ENCODE measurements around the gene C1orf53. TPM values are rescaled to one million over a fixed set of nuclear protein-coding genes. Genes with fewer than 3 reads are reported as not detected.

C1orf53 gene
- total and polyA plus RNA-seq, 2 of the 8 experiments (the other 6 are each of a cell fraction or from before 2014, with no cell fraction given) = 0.56 to 1.3 TPM

- CTCF ChIA-PET (ENCODE audit: partially characterized antibody) = interaction anchor here (0.9 to 2.9 kb wide), 6 partner anchors 10 to 364 kb away, joined by 3 to 10 read pairs (median 4); no protein-coding TSS in a partner anchor
- DNase-seq (ENCODE audit: low read depth in 1 of 2, low spot score in 2 of 2) = no peak
- TF ChIP-seq CHD1 (IDR thresholded peaks at IDR 0.05; ENCODE audit: low read depth, low read length) = no peak
- TF ChIP-seq CBX5 (IDR thresholded peaks at IDR 0.05; ENCODE audit: low read depth, low read length) = no peak
- no peak for TF ChIP-seq EGR1 (IDR thresholded peaks at IDR 0.05; ENCODE audit: borderline replicate concordance, low read depth, low read length)
- TF ChIP-seq BRCA1 (IDR thresholded peaks at IDR 0.05; ENCODE audit: low read depth, low read length) = no peak
- no peak for TF ChIP-seq GABPA (IDR thresholded peaks at IDR 0.05; ENCODE audit: borderline replicate concordance, insufficient read depth, low read length)
- TF ChIP-seq KDM1A (IDR thresholded peaks at IDR 0.05; ENCODE audit: borderline replicate concordance, low read length) = no peak
- TF ChIP-seq CTBP2 (IDR thresholded peaks at IDR 0.05; ENCODE audit: borderline replicate concordance, insufficient read depth, insufficient read length, low read length) = no peak
- TF ChIP-seq RFX5 (IDR thresholded peaks at IDR 0.05; ENCODE audit: borderline replicate concordance, low read depth, low read length) = no peak
- no peak for TF ChIP-seq CHD2 (IDR thresholded peaks at IDR 0.05; ENCODE audit: low read length)
- no peak for TF ChIP-seq CBX8 (IDR thresholded peaks at IDR 0.05; ENCODE audit: borderline replicate concordance, low read depth, low read length)
- TF ChIP-seq SIRT6 (IDR thresholded peaks at IDR 0.05; ENCODE audit: low read length) = no peak
- TF ChIP-seq SRF (IDR thresholded peaks at IDR 0.05; ENCODE audit: low read depth, low read length) = no peak
- TF ChIP-seq ZNF274 (IDR thresholded peaks at IDR 0.05; ENCODE audit: borderline replicate concordance, extremely low read depth, low read length) = no peak
- TF ChIP-seq MAX (IDR thresholded peaks at IDR 0.05) = no peak
- TF ChIP-seq SP2 (IDR thresholded peaks at IDR 0.05; ENCODE audit: low read length) = no peak
These were observed 18.3 kb upstream of the C1orf53 start for GRCh38 chr1:197884173-197884572.

More at GRCh38 chr1:197884173-197884572, 18.3 kb upstream of the C1orf53 start:
- H3K4ac ChIP-seq (replicated peaks; ENCODE audit: insufficient read length, low read depth, low read length) = no peak overlapping the region
- H4K8ac ChIP-seq (ENCODE audit: extremely low read depth, insufficient read depth, low read length) = no peak overlapping the region
- H3K27ac ChIP-seq (ENCODE audit: low read depth, low read length) = no peak overlapping the region
- H3K14ac ChIP-seq (ENCODE audit: insufficient read length) = no peak overlapping the region
- no peak overlapping the region; the same call in 1 of the 2 replicates for H3K18ac ChIP-seq (ENCODE audit: extremely low read depth, low read length)
- no peak overlapping the region for H2AK5ac ChIP-seq (ENCODE audit: low read depth, low read length)
- no peak overlapping the region for H2BK15ac ChIP-seq (ENCODE audit: low read length)
- H2BK12ac ChIP-seq (ENCODE audit: low read depth, low read length) = no peak overlapping the region
- no peaks in the 10 kb centered on the region for H3K23me2 ChIP-seq (ENCODE audit: low read depth, low read length)
- no peak overlapping the region for H2BK5ac ChIP-seq (ENCODE audit: low read depth, low read length)
- no peaks in the 10 kb centered on the region for H3K9me3 ChIP-seq (ENCODE audit: insufficient read depth in 2 of 2, low read depth in 1 of 2, low read length in 1 of 2)
- no peak overlapping the region for H2BK120ac ChIP-seq (replicated peaks; ENCODE audit: low read depth, low read length)
- H2BK20ac ChIP-seq (ENCODE audit: low read length) = no peak overlapping the region
- POLR2A ChIA-PET (ENCODE audit: partially characterized antibody) = interaction anchor here (0.5 to 0.9 kb wide), 2 partner anchors 108 to 290 kb away, joined by 3 to 4 read pairs; no protein-coding TSS in a partner anchor
- H4K5ac ChIP-seq (ENCODE audit: insufficient read length, low read depth, low read length) = no peak overlapping the region
- H3K4me1 ChIP-seq (replicated peaks in 1 of 4; ENCODE audit: control insufficient read depth in 3 of 4, insufficient read depth in 4 of 4, low read length in 3 of 4) = no peaks in the 10 kb centered on the region
- no peaks in the 10 kb centered on the region for H3K79me1 ChIP-seq (ENCODE audit: low read depth, low read length)
- peak overlapping the region; percentile 90 for H2AFZ ChIP-seq (ENCODE audit: low read length)
- H3K4me2 ChIP-seq (ENCODE audit: insufficient read depth in 1 of 2, low read depth in 2 of 2, low read length in 2 of 2) = no peak overlapping the region
- no peak for FAIRE-seq
- H3K27me3 ChIP-seq (replicated peaks in 1 of 4; ENCODE audit: control insufficient read depth in 3 of 4, extremely low read depth in 1 of 4, insufficient read depth in 3 of 4, low read length in 3 of 4) = no peaks in the 10 kb centered on the region
- H3K9ac ChIP-seq (replicated peaks in 1 of 4; ENCODE audit: extremely low read depth in 1 of 4, low read depth in 3 of 4, low read length in 3 of 4) = no peak overlapping the region
- no peak overlapping the region for H3K4me3 ChIP-seq (ENCODE audit: extremely low read depth in 1 of 4, insufficient read depth in 2 of 4, low read depth in 3 of 4, low read length in 4 of 4)
- no peaks in the 10 kb centered on the region for H3K36me3 ChIP-seq (ENCODE audit: control insufficient read depth in 2 of 4, insufficient read depth in 4 of 4, low read length in 3 of 4)
- WGBS, 2 experiments (ENCODE audit: extremely low coverage in 1 of 2, insufficient coverage in 1 of 2, insufficient read length in 1 of 2, insufficient replicate concordance in 2 of 2, low coverage in 1 of 2, low lambda C conversion rate in 2 of 2, missing lambda C conversion rate in 1 of 2) = 76% methylated on average over 7 of the region's 7 CpGs; no CpG with 5 or more reads in 1 of the 2 experiments
- H3K79me2 ChIP-seq (ENCODE audit: control insufficient read depth in 1 of 2, insufficient read depth in 2 of 2, low read length in 2 of 2) = no peaks in the 10 kb centered on the region
- no peak overlapping the region for H4K91ac ChIP-seq (replicated peaks; ENCODE audit: insufficient read length, low read length)
- H4K20me1 ChIP-seq (replicated peaks in 1 of 2; ENCODE audit: control insufficient read depth in 1 of 2, insufficient read depth in 2 of 2, low read length in 2 of 2) = no peaks in the 10 kb centered on the region
- no peak overlapping the region for H3K56ac ChIP-seq (replicated peaks; ENCODE audit: insufficient read length, low read depth, low read length)
- H3K23ac ChIP-seq (ENCODE audit: insufficient read length) = no peak overlapping the region
